Measurements from ENCODE around the gene ST6GAL2.

ST6GAL2 gene, protein sequence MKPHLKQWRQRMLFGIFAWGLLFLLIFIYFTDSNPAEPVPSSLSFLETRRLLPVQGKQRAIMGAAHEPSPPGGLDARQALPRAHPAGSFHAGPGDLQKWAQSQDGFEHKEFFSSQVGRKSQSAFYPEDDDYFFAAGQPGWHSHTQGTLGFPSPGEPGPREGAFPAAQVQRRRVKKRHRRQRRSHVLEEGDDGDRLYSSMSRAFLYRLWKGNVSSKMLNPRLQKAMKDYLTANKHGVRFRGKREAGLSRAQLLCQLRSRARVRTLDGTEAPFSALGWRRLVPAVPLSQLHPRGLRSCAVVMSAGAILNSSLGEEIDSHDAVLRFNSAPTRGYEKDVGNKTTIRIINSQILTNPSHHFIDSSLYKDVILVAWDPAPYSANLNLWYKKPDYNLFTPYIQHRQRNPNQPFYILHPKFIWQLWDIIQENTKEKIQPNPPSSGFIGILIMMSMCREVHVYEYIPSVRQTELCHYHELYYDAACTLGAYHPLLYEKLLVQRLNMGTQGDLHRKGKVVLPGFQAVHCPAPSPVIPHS

GRCh38 chr2:106885971-106886915 lies at the start of gene ST6GAL2:
Gene ST6GAL2 (minus strand): TSS chr2:106886167. CDS start chr2:106843977, 42,190 bp downstream.
- peak; percentile 66 for DNase-seq

DNA sequence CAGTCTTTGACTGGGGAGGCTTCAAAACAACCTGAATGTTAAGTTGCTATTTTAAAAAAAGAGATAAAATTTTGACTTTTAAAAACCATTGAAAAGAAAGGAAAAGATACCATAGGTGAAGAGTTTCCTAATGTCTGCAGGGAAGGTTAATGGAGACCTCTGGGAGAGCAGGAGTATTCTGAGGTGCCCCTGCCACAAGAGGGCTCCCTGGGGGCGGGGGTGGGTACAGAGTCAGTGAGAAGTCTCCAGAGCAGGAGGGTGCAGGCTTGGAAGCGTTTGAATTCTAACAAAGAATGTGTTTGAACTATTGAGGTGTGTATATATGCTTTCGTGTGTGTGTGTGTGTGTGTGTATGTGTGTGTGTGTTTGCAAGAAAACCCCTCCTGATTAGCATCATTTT lies 46.7 kb upstream of the ST6GAL2 start:
- no peak for DNase-seq

DNA sequence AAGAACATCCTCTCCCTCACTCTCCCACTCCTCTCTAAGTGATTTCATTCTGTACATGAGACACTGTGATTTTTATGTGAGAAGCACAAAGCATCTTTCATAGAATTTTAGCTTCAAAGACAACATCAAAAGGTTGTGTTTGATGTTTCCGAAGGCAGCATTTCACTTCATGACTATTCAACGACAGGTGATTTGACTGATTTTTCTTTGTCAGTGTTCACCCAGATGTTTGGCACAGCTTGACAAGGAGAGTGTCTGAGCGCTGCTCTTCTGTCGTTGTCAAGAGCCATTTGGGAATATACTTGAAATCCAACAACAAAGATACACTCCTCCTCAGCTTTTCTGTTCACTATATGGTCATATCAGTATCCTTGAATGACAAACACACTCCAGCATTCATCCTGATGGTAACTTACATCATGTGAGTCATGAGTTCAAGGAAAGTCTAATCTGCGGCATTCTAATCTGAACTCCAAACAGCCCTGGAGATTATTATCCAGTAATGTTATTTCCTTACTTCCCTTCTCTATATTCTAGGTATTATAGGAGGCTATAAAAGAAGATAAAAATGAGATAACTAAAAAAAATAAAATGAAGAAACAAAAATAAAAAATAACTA lies 45.9 kb upstream of the ST6GAL2 start:
- peak; percentile 14 for DNase-seq

GRCh38 chr2:106921451-106921850 lies 35.5 kb upstream of the ST6GAL2 start:
- DNase-seq, result no peak

DNA sequence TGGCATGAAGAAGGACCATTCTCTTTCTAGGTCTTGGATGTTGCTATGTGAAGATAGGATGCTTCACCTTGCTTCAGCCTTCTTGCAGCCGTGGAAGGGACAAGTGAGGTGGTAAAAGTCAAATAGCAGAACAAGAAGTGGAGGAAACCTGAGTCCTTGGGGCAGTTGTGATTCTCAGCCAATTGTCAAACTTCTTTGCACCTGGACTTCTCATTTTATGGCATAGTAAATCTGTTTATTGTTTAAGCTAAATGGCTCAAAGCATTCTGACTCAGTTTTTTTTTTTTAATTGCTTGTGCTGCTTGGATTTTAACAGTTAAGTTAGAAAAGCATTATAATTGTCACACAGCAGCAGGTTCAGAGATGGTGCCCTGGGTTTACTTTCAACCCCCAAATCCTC lies 33.0 kb upstream of the ST6GAL2 start:
- DNase-seq, result no peak

- DNase-seq, result no peak
These were observed 18.3 kb upstream of the ST6GAL2 start for GRCh38 chr2:106904242-106904641.

DNA sequence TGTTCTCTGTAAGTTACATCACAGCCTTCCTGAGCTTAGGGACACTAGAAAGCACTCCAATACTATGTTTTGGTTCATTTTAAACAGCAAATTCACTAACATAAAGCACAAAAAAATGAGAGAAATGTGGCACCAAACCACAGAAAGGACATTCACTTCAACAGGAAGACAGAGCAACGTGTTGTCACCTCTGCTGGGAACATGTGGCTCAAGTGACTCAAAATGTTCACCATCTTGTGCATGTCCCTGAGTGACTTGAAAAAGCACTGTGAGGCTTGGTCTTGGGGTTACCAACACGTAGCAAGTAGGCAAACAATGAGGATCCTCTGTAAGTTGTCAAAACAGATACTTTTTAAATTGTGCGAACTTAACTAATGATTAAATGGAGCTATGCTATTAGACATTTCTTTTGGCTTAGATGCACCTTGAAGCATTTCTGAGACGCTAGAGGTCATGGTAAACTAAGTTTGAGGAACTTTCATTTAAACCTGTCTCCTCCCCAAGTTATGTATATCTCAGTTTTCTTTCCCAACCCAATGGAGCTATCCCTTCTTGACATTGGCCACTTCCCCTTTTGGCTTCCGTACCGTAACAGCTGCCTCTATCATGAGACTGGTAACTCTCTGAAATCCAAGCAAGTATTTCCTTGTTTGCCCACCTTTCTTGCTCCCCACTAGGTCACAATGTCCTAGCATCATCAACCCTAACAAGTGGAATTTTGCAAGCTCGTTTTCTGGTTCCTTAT lies 14.0 kb upstream of the ST6GAL2 start:
- DNase-seq, result no peak

DNA sequence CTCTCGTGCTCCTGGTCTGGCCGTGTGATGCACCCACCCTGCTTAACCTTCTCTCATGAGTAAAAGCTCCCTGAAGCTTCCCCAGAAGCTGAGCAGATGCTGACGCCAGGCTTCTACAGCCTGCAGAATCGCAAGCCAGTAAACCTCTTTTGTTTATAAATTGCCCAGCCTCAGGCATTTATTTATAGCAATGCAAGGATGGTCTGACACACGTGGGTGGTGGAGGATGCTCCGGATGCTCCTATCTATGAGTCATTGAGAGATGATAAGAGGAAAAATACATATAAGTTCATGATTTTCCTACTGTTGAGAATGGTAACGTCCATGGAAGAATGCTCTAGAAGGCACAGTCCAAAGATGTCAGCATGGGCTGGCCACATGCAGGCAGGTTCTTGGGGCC lies 8.6 kb upstream of the ST6GAL2 start:
- DNase-seq, result no peak

GRCh38 chr2:106892048-106892447 lies 6.1 kb upstream of the ST6GAL2 start:
- DNase-seq, result no peak

DNA sequence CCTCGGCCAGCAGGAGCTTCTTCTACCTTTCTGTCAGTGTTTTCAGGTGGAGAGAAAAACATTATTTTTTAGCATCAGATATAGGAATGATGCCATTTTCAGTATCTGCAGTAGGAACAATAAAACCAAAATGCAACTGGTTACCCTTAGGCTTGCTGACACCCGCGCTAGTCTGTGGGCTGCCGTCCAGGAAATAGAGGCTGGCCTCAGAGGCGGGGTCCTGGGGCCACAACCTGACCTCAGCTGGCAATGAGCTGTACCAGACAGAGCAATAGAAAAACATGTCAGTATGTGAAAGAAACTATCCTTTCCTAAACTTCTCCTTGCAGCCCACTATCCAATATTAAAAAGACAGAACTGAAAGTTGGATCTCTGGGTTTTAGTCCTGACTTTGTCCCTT lies 4.6 kb upstream of the ST6GAL2 start:
- DNase-seq, result no peak

DNA sequence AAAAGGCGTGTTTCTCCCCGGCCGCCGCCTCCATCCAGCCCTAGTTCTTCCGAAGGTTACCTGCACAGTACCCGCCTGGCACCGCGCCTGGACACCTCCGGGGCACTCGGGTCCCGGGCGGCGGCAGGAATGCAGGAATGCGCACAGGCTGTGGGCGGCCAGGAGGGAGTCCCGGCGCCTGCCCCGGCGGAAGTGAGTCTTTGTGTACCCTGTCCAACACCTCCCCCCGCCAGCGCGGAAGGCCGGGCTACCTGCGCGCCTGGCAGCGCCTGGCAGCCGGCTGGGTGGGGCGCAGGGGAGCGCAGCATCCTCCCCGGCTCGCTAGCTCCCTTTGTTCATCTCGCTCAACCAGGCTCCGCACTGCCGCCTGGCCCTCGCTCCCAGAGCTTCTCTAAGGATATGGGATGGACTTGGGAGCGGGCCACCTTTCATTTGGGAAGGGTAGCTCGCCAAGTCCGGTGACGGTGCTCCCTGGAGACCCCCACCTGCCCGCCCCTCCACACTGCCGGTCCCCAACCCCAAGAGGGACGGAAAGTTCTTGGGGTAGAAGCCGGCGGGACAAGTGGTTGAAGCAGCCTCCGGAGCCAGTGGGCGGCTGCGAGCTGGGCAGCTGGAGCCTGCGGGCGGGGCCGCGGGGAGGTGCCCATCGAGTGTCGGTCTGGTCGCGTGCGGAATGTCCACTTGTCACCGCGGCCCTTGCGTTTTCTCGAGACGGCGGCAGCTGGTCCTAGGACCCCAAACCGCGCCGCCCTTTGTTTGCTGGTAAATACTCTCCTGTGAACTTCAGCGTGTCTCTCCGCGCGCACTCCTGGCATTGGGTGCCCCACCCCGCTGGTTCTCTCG lies 1.2 kb upstream of the ST6GAL2 start:
- peak; percentile 82 for DNase-seq

- peak; percentile 39 for DNase-seq
These were observed 638 bp downstream of the ST6GAL2 start for GRCh38 chr2:106885329-106885728.

- no peak for DNase-seq
These were observed 3.3 kb downstream of the ST6GAL2 start for GRCh38 chr2:106882673-106883072.

DNA sequence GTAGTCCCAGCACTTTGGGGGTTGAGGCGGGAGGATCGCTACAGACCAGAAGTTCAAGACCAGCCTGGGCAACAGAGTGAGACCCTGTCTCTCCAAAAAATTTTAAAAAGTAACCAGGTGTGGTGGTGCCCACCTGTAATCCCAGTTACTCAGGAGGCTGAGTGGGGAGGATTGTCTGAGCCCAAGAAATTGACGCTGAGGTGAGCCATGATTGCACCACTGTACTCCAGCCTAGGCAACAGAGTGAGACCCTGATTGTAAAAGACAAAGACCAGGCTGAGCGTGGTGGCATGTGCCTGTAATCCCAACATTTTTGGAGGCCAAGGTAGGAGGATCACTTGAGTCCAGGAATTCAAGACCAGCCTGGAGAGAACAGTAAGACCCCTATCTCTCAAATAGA lies 7.8 kb downstream of the ST6GAL2 start:
- no peak for DNase-seq

GRCh38 chr2:106876699-106877098 lies 9.3 kb downstream of the ST6GAL2 start:
- no peak for DNase-seq

- peak; percentile 81 for DNase-seq
These were observed 16.3 kb downstream of the ST6GAL2 start for GRCh38 chr2:106869512-106870275.

GRCh38 chr2:106868275-106868674 lies 17.7 kb downstream of the ST6GAL2 start:
- DNase-seq, result no peak

GRCh38 chr2:106867196-106867953 lies 18.6 kb downstream of the ST6GAL2 start:
- DNase-seq, result no peak

DNA sequence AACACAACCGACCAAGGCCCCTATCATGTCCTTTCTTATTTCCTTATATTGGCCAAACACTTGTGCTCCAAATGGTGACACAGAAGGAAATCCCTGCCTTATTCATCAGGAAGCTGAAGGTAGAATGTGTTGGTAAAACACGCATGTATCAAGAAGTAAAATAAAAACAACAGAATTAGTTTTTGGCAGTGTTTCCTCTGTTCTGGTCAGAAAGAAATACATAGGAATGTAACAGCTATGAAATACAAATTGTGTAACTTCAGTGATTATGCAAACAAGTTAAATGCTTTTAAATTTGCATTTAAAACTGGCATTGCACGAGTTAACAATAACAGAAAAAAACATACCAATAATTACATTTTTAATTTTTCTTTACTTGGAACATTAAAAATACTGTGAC lies 19.3 kb downstream of the ST6GAL2 start:
- DNase-seq, result no peak

GRCh38 chr2:106864051-106864450 lies 21.9 kb downstream of the ST6GAL2 start:
- DNase-seq, result no peak

Data from NCI-H345 (cell line).